SW480 (cell line): Measurements from ENCODE around the gene NOMO2.
"Not testable (repeated sequence)": the region's sequence is repeated elsewhere in the genome, so short reads cannot be mapped to it uniquely, and the experiment has no call there.

ENCODE experiments used
- DNase-seq: peaks from one replicate; pipeline ENCODE4 v3.0.0-alpha.2; 2016; ENCODE audit warnings: low spot score

Gene NOMO2

GRCh38 chr16:18577942-18578341, 16.0 kb upstream of the NOMO2 start:
- DNase-seq, result not testable (repeated sequence)

- DNase-seq, result not testable (repeated sequence)
Measured at GRCh38 chr16:18575945-18576344, 14.0 kb upstream of the NOMO2 start.

- not testable (repeated sequence) for DNase-seq
Measured at GRCh38 chr16:18575298-18575917, 13.5 kb upstream of the NOMO2 start.

- DNase-seq, result not testable (repeated sequence)
Measured at GRCh38 chr16:18573887-18574286, 12.0 kb upstream of the NOMO2 start.

- DNase-seq, result not testable (repeated sequence)
Measured at GRCh38 chr16:18572973-18573372, 11.1 kb upstream of the NOMO2 start.

DNA sequence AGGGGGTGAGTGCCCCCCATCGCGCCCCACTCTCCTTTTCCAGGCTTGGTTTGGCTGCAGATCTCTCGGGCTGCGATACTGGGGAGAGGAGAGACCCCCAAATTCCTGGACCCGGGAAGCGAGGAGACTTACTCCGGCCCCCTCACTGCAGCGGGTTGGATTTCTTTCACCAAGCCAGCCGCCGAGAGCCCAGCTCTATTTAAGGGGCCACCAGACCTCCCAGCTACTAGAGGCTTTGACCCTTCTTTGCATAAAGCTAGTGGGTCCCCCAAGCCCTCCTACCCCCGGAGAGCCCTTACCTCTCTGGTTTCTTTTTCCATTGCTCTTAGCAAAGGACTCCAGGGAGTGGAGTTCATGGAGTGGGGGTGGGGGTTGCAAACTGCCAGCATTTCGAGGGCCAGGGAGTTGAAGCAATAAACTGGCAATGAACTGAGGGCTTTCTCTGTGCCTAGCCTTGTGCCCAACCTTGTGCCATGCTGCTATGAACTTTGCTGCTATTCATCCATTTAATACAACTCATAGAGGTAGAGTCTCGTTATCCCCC, 9.5 kb upstream of the NOMO2 start:
- DNase-seq, result not testable (repeated sequence)

- DNase-seq, result not testable (repeated sequence)
Measured at GRCh38 chr16:18570529-18571306, 8.8 kb upstream of the NOMO2 start.

DNA sequence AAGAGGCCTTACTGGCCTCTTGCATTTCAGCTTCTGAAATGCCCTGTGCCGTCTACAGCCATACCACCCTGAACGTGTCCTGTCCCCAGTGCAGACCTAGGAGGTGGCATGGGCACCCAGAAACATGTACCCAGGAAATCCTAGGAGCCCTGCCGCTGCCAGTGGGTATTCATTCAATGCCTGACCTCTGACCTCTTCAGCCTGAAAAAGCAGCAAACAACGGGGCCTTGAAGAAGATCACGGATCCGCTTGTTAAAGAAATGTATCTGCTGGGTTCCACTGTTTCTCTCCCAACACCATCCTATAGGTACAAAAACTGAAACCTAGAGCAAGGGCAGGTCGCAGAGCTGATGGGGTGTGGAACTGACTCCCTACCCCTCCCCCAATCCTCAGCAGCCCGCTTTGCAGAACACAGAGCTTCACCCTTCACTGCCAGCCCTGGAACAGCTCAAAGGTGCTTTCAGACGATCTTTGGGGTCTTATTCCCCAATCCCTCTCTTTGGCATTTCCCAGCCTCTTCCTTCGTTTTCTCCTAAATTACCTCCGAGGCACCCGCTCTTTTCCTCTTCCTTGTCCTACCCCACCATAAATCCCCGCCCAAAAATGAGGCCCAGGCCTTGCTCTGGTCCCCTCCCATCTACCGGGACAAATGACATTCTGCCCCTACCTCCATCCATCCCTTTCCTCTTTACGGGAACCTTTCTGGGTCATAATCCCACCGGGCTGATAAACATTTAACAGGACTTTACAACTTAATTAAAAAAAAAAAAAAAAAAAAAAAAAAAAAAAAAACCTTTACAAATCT, 1.3 kb downstream of the NOMO2 start:
- DNase-seq, result not testable (repeated sequence)

DNA sequence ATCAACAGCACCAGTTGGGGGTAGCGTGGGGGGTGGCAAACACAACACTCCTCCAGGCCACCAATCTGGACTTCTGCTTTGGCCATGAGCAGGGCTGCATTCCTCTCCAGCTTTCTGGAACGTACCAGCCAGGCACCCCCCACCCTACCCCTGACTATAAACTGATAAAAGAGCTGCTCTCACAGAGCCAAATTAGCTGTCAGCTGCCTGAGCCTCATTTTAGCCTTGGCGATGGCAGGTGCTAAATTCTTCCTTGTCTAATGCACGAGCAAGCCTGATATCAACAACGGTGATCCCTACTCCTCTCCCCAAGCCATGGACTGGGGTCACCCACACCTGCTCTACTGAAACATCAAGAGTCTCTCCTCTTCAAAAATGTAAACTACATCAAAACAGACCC, 8.2 kb downstream of the NOMO2 start:
- DNase-seq, result not testable (repeated sequence)

DNA sequence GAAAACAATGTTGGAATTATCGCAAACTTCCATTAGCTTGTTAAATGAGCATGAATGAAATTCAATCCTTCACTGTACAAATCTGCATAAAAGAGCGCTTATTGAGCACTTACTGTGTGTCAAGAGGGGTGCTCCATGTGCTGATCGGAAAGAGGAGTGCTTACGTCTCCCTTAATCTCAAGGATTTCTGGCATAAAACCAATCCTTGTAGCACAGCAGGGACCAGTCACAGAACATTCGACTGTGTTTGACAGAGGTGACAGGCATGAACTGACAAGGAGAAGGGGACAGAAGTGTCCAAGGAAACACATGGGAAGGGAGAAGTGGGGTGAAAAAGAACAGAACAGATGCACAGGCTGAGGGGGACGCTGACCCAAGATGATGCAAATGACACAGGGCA, 14.5 kb downstream of the NOMO2 start:
- not testable (repeated sequence) for DNase-seq

GRCh38 chr16:18546853-18547252, 15.0 kb downstream of the NOMO2 start:
- DNase-seq, result not testable (repeated sequence)

GRCh38 chr16:18544232-18545081, 17.4 kb downstream of the NOMO2 start:
- DNase-seq, result not testable (repeated sequence)

DNA sequence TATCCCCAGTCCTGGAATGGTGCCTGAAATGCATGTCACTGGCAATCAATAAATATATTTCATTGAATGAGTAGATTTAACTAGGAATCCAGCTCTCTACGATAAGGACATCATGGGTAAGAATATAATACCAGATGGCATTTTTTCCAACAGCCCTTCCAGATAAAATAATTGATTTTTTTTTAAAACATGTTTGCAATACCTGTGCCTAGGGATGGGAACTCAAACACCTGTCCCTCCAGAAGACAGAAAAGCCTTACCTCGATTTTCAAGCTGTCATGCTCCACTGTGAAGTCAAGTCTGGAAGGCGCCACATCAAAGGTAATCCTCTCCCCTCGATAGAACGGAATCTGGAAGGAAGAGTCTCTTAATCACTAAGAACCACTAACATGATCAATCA, 20.0 kb downstream of the NOMO2 start:
- not testable (repeated sequence) for DNase-seq

DNA sequence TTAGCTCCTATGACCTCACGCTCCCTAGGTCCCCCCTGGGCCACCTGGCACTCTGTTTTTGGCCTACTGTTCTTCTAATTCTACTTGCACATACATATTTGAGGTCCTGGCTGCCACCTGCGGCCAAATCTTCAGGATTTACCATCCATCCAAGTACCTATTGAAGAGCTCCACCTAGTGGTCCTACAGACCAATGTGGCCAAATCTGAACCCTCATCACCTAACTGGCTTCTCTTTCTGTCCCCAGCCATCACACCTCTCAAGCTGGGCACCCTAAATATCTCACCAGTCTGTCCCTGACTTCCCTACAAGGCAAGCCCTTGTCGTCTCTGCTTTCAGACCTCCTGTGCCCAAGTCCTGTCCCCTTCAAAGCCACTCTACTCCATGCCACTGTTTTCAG, 24.9 kb downstream of the NOMO2 start:
- DNase-seq, result not testable (repeated sequence)

GRCh38 chr16:18535519-18536168, 26.3 kb downstream of the NOMO2 start:
- not testable (repeated sequence) for DNase-seq

DNA sequence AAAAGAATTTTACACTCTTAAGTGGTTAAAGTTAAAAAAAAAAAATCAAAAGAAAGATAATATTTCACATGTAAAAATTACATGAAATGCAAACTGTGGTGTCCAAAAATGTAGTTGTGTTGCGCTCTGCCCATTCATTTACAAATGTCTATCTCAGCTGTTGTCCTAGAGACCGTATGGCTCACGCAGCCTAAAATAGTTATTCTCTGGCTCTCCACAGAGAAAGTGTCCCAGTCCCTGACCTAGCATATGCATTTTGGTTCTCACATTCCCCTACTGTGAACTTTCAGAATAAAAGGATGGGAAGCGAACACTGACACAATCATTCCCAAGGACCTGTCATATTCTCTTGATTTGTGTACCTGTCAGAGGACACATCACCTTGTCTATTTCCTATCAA, 27.6 kb downstream of the NOMO2 start:
- not testable (repeated sequence) for DNase-seq

DNA sequence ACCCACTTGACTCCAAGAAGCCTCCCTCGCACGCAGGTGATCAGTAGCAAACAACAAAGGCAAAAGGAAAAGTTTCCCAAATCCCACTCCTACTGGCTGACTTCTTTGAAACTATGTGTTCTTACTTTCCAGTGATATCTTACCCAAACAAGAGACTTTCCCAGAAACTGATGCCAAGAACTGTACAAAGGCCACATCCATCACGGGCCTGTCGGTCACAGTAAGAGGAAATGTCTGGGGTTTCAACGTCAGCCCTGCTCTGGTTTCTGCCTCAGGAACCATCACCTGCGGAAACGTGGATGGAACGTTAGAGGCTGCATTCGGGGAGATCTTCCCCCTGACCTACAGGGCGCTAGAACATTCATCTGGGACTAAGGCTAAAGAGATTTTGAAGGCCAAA, 30.6 kb downstream of the NOMO2 start:
- DNase-seq, result not testable (repeated sequence)

GRCh38 chr16:18530329-18530728, 31.6 kb downstream of the NOMO2 start:
- not testable (repeated sequence) for DNase-seq

DNA sequence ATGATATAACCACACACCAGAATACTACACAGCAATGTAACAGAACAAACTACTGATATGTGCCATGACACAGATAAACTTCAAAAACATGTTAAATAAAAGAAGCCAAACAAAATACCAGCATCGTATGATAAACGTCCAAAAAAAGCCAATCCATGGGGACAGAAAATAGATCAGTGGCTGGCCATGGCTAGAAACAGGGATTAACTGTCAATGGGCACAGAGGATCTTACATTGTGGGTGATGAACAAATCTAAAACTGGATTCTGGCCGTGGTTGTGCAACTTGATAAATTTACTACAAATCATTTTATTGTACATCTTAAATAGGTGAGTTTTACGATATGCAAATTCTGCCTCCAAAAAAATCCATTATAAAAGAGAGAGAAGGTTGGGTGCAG, 35.4 kb downstream of the NOMO2 start:
- not testable (repeated sequence) for DNase-seq

GRCh38 chr16:18525882-18526482, 35.9 kb downstream of the NOMO2 start:
- DNase-seq, result not testable (repeated sequence)
